MG63 (cell line): ENCODE measurements around the gene CHMP1B. TPM values are rescaled to one million over a fixed set of nuclear protein-coding genes. Genes with fewer than 3 reads are reported as not detected.

Experiments
- DNase-seq: peaks from one replicate; pipeline ENCODE4 v3.0.0-alpha.2; 2020
- H3K27me3 ChIP-seq: fragments of 250-450 bp; sonication (Bioruptor Pico); 2 replicates; pipeline ENCODE4 v1.5.1; 2020; ENCODE audit warnings: mild to moderate bottlenecking, moderate library complexity
- H3K36me3 ChIP-seq: fragments of 250-450 bp; sonication (Bioruptor Pico); 2 replicates; pipeline ENCODE4 v1.5.1; 2020; ENCODE audit warnings: mild to moderate bottlenecking, moderate library complexity
- H3K4me3 ChIP-seq: fragments of 250-450 bp; sonication (Bioruptor Pico); 2 replicates; pipeline ENCODE4 v1.5.1; 2020; ENCODE audit warnings: mild to moderate bottlenecking, moderate library complexity
- H3K9me3 ChIP-seq: fragments of 250-450 bp; sonication (Bioruptor Pico); 2 replicates; pipeline ENCODE4 v1.5.1; 2020; ENCODE audit warnings: mild to moderate bottlenecking, moderate library complexity
- total RNA-seq: library from RNA; depleted of rRNA; stranded (reverse); fragments of >200 nt; shearing (Covaris generic); gene quantifications from 2 replicates; pipeline ENCODE4 v1.2.3, GENCODE V29; 2014; ENCODE audit warnings: low replicate concordance; rRNA removed

Gene CHMP1B, protein sequence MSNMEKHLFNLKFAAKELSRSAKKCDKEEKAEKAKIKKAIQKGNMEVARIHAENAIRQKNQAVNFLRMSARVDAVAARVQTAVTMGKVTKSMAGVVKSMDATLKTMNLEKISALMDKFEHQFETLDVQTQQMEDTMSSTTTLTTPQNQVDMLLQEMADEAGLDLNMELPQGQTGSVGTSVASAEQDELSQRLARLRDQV
- total RNA-seq, result 19.0 and 25.0 TPM in 2 replicates

DNA sequence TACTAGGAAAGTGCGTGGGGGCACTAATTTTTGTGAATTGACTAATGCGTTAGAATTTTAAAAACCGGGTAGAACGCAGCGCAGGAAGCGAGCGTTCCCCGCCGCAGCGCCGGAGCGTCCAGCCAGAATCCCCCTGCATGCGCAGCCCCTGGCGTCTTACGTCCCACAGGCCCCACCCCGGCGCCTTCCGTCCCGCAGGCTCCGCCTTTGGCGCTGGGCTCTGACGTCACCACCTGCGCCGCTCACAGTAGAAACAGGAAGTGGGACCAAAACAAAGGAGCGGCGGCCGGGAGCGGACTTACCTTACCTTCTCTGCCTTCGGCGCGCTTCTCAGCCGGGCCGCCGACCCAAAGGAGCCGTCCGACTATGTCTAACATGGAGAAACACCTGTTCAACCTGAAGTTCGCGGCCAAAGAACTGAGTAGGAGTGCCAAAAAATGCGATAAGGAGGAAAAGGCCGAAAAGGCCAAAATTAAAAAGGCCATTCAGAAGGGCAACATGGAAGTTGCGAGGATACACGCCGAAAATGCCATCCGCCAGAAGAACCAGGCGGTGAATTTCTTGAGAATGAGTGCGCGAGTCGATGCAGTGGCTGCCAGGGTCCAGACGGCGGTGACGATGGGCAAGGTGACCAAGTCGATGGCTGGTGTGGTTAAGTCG lies at the start of gene CHMP1B:
Gene CHMP1B (plus strand): TSS at position 268 of the 660 bp plus-strand sequence. CDS start 99 bp downstream, at position 367.
- no peaks in the 10 kb centered on the region for H3K9me3 ChIP-seq
- peak; percentile 95 for DNase-seq
- H3K36me3 ChIP-seq, result no peaks in the 10 kb centered on the region; the same call in 1 of the 2 replicates
- H3K4me3 ChIP-seq, result peak within 1 kb of the TSS; percentile 88
- no peaks in the 10 kb centered on the region for H3K27me3 ChIP-seq

DNA sequence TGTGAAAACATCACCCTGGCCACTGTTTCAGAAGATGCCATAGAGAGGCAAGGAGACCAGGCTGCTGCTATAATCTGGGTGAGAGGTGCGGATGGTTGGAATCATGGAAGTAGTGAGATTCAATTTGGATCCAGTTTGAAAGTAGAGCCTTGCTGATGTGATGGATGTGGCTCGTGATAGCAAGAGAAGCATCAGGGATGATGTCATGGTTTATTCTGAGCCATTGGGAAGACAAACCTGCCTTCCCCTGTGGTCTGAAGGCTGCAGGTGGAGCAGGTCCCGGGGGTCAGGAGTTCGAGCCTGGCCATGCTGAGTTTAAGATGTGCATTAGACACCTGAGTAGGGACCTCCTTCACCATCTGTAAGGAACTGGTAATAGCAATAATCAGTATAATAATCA lies 49.6 kb upstream of the CHMP1B start:
- no peak for DNase-seq
- H3K9me3 ChIP-seq, result no peaks in the 10 kb centered on the region
- H3K36me3 ChIP-seq, result no peaks in the 10 kb centered on the region
- no peaks in the 10 kb centered on the region for H3K27me3 ChIP-seq
- no peak overlapping the region for H3K4me3 ChIP-seq

DNA sequence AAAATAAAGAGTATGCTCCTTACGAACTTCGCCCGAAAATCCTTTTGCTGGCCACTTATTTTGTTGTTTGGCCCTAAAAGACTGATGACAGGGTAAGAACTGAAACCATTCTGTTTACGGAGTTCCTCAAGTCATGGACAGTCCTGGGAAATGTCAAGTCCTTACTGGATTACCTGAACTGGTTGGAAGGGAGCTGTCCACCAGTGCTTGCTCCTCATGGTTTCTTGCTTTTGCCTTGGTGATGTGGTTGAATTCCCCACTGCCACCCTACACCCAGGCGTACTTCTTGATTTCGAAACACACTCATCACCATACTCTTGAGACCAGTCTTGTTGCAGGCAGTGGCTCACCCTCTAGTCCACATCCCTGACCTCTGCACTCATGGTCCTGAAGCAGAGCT lies 49.1 kb upstream of the CHMP1B start:
- no peaks in the 10 kb centered on the region for H3K36me3 ChIP-seq
- DNase-seq, result no peak
- H3K4me3 ChIP-seq, result no peak overlapping the region
- no peaks in the 10 kb centered on the region for H3K27me3 ChIP-seq
- H3K9me3 ChIP-seq, result no peaks in the 10 kb centered on the region

GRCh38 chr18:11802586-11802985 lies 48.6 kb upstream of the CHMP1B start:
- Histone ChIP-seq H3K36me3 (no peaks in the 10 kb centered on the region), H3K9me3 (no peaks in the 10 kb centered on the region), H3K4me3 (no peak overlapping the region), H3K27me3 (no peaks in the 10 kb centered on the region)
- DNase-seq, result no peak

- DNase-seq, result no peak
Observed at GRCh38 chr18:11807233-11807632, 44.0 kb upstream of the CHMP1B start.

DNA sequence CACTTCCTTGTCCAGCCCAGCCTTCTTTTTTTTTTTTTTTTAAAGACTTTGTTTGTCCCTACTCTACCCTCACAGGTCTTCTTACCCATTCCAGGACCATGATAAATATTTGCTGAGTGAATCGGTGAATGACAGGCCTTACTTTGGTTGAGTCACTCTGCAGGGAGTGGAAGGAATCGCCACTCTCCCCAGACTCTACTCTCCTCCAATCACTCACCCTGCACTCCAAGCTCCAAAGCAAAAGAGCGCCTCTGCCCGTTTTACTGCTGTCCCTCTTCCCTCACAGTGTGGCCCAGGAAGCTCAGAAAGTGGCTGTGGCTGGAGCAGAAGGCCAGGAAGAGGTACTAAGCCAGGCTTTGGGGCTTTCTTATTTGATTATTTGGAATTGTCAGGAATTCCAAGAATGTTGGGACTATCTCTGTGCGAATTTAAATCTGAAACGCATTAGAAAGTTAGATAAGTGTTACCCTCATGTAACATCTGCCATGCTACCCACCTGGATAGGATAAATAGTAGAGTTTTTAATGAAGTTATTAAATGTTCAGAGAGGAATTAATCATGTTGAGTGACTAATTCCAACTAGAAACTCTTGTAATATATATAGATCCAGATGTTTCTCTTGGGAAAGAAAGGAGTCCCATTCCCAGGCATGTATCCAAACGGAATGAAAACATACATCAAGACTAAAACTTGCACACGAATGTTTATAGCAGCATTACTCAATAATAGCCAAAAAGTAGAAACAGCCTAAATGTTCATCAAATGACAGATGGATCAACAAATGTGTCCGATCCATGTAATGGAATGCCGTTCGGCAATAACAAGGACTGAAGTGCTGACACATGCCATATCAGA lies 43.0 kb upstream of the CHMP1B start:
- Histone ChIP-seq H3K4me3 (no peak overlapping the region), H3K9me3 (no peaks in the 10 kb centered on the region), H3K27me3 (no peaks in the 10 kb centered on the region), H3K36me3 (no peaks in the 10 kb centered on the region)
- DNase-seq, result peak; percentile 13

More at GRCh38 chr18:11807233-11807632, 44.0 kb upstream of the CHMP1B start:
- no peaks in the 10 kb centered on the region for H3K36me3 ChIP-seq
- no peak overlapping the region for H3K4me3 ChIP-seq
- no peaks in the 10 kb centered on the region for H3K27me3 ChIP-seq
- no peaks in the 10 kb centered on the region for H3K9me3 ChIP-seq

DNA sequence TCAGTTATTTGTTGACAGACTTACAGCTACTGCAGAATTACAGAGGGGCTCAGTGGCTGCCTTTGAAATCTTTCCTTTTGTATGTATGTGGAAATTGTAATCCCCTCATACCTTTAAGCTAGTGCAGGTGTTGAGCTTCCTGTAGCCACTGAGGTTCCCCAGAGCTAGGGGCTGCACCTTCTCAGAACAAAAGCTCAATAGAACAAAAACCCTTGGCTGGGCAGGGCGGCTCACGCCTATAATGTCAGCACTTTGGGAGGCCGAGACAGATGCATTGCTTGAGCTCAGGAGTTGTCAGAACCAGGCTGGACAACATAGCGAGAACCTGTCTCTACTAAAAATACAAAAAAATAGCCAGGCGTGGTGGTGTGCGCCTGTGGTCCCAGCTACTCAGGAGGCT lies 41.3 kb upstream of the CHMP1B start:
- H3K4me3 ChIP-seq, result no peak overlapping the region
- no peaks in the 10 kb centered on the region for H3K9me3 ChIP-seq
- no peaks in the 10 kb centered on the region for H3K27me3 ChIP-seq
- H3K36me3 ChIP-seq, result no peaks in the 10 kb centered on the region
- DNase-seq, result no peak

DNA sequence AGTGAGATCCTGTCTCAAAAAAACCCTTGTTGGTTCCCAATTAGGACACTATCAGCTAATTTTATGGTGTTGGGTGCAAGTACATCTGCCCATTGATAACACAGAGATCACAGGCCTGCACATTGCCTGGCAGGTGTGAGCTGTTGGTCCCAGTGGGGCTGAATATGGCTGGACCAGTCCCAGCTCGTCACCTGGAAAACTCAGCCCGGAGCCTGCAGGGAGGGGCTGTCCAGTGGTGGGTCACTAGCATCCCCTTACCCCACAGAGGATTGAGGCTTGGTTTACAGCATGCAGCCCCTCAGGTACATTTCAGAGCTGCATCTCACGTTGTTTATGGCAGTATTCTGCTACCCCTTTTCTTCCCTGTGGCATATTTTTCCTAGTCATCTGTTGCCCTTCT lies 40.8 kb upstream of the CHMP1B start:
- no peak for DNase-seq
- no peaks in the 10 kb centered on the region for H3K36me3 ChIP-seq
- no peaks in the 10 kb centered on the region for H3K27me3 ChIP-seq
- no peaks in the 10 kb centered on the region for H3K9me3 ChIP-seq
- H3K4me3 ChIP-seq, result no peak overlapping the region

DNA sequence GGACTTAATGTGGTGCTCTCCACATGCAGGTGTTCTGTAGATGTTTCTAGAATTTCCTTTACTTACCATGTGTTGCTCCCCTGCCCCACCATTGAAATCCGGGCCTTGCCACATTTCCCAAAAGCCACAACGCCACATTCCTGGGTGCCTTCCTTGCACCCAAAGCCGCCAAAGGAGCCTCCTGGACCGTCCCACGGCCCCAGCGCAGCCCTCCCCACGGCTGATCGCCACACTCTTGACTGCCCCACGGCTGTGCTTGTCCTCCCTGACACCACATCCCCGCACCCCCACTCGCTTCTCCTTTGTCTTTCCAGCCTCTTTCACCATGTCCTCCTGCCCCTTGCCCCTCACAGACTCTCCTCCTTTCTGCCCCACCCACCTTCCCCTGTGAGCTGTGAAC lies 40.2 kb upstream of the CHMP1B start:
- DNase-seq, result no peak
- H3K36me3 ChIP-seq, result no peaks in the 10 kb centered on the region

DNA sequence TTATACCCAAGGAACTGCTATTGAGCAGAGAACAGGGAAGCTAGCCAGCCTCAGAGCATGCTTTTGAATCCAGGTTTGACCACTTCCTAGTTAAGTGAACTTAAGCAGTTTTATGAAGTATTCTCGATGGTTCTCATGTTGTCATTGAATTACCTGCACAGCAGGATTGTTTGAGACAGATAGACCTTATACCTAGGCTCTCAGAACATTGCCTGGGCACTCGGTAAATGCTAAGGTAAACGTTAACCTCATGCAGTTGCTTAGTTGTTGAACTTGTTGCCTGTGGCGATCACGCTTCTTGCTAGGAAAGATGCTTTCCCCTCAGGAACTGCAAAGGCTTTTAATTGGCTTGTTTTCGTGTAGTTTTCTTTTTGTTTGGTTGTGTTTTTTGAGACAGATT lies 34.0 kb upstream of the CHMP1B start:
- no peaks in the 10 kb centered on the region for H3K9me3 ChIP-seq
- H3K4me3 ChIP-seq, result no peak overlapping the region
- no peaks in the 10 kb centered on the region for H3K36me3 ChIP-seq
- DNase-seq, result no peak
- no peaks in the 10 kb centered on the region for H3K27me3 ChIP-seq

More for the DNA sequence above, 40.2 kb upstream of the CHMP1B start:
- H3K9me3 ChIP-seq, result no peaks in the 10 kb centered on the region
- no peaks in the 10 kb centered on the region for H3K27me3 ChIP-seq
- H3K4me3 ChIP-seq, result no peak overlapping the region

DNA sequence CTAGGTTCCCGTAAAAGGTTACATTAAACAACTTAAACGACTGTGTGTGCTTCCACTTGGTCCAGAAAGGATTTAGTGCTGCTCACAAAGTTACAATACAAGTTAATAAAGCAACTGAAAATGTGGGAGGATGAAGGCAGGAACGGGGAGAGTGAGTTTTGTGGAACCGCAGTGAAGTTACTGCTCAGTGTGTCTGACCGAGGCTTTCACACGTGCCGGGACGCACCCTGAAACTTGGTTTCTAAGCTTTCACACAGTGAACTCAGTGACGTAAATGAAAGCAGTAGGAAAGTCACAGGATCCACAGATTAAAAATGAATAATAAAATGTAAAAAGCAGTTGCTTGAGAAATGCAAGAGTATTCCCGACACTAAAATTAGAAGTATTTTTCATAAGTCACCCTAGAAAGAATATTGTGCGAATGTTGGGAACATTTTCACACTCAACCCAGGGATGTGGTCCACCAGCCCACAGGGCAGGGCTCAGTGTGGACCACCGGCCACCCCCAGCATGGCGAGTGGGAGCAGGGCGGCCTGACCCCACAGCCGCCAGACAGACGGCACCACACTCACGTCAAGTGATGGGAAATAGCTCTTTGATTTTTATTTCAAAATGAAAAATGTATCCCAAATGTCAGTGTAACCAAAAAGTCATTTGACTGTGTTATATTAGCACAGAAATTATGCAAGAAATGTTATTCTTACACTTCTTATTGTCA lies 32.6 kb upstream of the CHMP1B start:
- no peaks in the 10 kb centered on the region for H3K9me3 ChIP-seq
- H3K36me3 ChIP-seq, result no peaks in the 10 kb centered on the region
- H3K27me3 ChIP-seq, result no peaks in the 10 kb centered on the region
- no peak for DNase-seq
- no peak overlapping the region for H3K4me3 ChIP-seq

GRCh38 chr18:11819938-11820337 lies 31.3 kb upstream of the CHMP1B start:
- H3K4me3 ChIP-seq, result no peak overlapping the region
- DNase-seq, result no peak
- H3K27me3 ChIP-seq, result no peaks in the 10 kb centered on the region
- H3K36me3 ChIP-seq, result no peaks in the 10 kb centered on the region
- H3K9me3 ChIP-seq, result no peaks in the 10 kb centered on the region

DNA sequence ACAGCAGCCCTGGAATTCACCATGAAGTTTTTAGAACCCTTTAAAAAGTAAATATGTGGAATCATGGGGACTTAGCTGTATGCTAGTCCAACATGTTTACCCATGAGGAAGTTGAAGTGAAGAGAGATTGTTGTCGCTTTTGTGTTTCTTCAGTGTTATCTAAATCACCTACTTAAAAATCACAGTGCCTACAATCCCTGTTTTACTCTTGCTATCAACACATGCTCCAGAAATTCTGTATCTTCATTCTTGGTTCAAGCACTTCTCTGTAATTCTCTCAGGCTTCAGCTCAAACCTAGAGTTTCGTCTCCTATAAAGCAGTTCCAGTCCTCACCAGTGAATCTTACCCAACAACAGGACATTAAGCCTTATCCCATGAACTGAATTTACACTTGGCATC lies 30.5 kb upstream of the CHMP1B start:
- no peak for DNase-seq
- H3K9me3 ChIP-seq, result no peaks in the 10 kb centered on the region
- no peak overlapping the region for H3K4me3 ChIP-seq

DNA sequence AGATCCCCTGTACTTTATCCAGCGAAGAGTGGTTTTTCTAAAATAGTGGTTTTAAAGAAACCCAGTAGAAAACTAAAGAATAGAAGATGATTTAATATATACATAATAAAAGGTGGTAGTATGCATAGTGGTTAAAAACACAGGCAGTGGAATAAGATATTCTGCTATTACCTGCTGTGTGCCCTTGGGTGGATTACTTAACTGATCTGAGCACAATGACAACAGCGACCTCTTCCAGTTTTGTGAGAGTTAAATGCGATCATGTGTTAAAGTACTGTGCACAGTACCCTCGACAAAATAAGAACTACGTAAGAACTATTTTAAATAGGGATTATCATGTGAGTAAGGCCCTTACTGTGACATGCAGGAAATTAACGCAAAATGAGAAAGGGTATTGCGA lies 30.0 kb upstream of the CHMP1B start:
- Histone ChIP-seq H3K4me3 (no peak overlapping the region), H3K36me3 (no peaks in the 10 kb centered on the region), H3K27me3 (no peaks in the 10 kb centered on the region), H3K9me3 (no peaks in the 10 kb centered on the region)
- no peak for DNase-seq

More for the DNA sequence above, 30.5 kb upstream of the CHMP1B start:
- Histone ChIP-seq H3K36me3 (no peaks in the 10 kb centered on the region), H3K27me3 (no peaks in the 10 kb centered on the region)

DNA sequence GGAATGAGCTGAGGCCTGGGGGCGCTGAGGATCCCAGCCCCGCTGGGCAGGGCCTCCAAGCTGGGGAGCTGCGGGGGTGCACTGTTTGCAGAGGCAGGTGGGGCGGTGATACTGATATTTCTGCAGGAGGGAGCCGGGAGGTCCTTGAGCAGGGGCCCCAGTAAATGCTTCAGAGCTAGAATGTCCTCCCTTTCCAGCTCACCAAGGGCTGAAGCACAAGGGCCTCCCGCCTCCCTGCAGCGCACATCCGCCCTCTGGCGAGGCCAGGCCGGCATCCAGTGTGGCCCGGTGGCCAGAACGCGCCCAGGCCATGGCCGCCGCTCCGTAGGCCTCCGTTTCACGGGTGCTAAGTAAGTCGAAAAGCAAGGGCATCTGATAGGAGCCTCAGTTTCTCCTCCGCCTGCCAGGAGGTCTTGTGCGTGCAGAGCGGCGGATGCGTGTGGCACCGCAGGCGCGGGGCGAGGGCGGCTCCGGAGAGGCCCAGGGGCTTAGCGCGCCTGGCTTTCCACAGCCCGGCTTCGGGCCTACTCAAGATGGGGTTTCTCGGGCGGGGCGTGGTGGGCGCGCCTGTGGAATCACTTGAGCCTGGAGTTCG lies 29.5 kb upstream of the CHMP1B start:
- Histone ChIP-seq H3K4me3 (no peak overlapping the region), H3K27me3 (no peaks in the 10 kb centered on the region), H3K9me3 (no peaks in the 10 kb centered on the region), H3K36me3 (no peaks in the 10 kb centered on the region)
- no peak for DNase-seq

- H3K27me3 ChIP-seq, result no peaks in the 10 kb centered on the region
- no peaks in the 10 kb centered on the region for H3K36me3 ChIP-seq
- no peak overlapping the region for H3K4me3 ChIP-seq
- H3K9me3 ChIP-seq, result no peaks in the 10 kb centered on the region
- DNase-seq, result no peak
Observed at GRCh38 chr18:11823545-11823944, 27.7 kb upstream of the CHMP1B start.
